Measurements from ENCODE around the gene PLEKHM3.

DNA sequence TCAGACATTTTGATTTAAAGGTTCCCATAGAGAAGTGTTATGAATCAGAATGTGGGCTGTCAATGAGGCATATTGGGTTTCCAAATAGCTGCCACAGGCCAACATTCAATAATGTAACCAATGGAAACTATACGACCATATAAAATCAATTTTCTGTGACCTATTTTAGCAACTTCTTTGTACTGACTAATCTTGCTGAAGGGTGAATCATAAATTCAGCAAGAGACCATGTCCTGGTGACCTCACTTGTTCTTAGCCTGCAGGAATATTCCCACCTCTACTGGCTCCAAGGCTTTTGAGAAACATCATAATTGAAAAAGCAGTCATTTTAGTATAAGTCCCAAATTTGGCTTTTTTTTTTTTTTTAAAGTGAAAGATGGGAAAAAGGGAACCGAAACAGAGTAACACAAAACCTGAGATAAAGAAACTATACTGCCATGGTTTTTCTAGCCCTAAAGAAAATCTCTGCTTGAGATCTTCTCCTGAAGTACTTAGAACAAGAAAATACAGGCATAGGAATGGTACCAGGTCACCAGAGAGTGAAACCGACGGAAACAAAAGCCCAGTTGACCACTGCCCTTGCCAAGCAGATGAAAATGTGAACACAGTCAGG is 32.1 kb downstream of the PLEKHM3 start:
- TF ChIP-seq, protein P1, sequence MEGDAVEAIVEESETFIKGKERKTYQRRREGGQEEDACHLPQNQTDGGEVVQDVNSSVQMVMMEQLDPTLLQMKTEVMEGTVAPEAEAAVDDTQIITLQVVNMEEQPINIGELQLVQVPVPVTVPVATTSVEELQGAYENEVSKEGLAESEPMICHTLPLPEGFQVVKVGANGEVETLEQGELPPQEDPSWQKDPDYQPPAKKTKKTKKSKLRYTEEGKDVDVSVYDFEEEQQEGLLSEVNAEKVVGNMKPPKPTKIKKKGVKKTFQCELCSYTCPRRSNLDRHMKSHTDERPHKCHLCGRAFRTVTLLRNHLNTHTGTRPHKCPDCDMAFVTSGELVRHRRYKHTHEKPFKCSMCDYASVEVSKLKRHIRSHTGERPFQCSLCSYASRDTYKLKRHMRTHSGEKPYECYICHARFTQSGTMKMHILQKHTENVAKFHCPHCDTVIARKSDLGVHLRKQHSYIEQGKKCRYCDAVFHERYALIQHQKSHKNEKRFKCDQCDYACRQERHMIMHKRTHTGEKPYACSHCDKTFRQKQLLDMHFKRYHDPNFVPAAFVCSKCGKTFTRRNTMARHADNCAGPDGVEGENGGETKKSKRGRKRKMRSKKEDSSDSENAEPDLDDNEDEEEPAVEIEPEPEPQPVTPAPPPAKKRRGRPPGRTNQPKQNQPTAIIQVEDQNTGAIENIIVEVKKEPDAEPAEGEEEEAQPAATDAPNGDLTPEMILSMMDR (IDR thresholded peaks at IDR 0.05; ENCODE audit: insufficient read depth, low read length), result no peak
- TF ChIP-seq, protein P2, sequence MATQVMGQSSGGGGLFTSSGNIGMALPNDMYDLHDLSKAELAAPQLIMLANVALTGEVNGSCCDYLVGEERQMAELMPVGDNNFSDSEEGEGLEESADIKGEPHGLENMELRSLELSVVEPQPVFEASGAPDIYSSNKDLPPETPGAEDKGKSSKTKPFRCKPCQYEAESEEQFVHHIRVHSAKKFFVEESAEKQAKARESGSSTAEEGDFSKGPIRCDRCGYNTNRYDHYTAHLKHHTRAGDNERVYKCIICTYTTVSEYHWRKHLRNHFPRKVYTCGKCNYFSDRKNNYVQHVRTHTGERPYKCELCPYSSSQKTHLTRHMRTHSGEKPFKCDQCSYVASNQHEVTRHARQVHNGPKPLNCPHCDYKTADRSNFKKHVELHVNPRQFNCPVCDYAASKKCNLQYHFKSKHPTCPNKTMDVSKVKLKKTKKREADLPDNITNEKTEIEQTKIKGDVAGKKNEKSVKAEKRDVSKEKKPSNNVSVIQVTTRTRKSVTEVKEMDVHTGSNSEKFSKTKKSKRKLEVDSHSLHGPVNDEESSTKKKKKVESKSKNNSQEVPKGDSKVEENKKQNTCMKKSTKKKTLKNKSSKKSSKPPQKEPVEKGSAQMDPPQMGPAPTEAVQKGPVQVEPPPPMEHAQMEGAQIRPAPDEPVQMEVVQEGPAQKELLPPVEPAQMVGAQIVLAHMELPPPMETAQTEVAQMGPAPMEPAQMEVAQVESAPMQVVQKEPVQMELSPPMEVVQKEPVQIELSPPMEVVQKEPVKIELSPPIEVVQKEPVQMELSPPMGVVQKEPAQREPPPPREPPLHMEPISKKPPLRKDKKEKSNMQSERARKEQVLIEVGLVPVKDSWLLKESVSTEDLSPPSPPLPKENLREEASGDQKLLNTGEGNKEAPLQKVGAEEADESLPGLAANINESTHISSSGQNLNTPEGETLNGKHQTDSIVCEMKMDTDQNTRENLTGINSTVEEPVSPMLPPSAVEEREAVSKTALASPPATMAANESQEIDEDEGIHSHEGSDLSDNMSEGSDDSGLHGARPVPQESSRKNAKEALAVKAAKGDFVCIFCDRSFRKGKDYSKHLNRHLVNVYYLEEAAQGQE (IDR thresholded peaks at IDR 0.05; ENCODE audit: insufficient replicate concordance, low read depth), result no peak
- no peak for TF ChIP-seq POLR2AphosphoS5 (IDR thresholded peaks at IDR 0.05; ENCODE audit: low read depth)
- no peak for TF ChIP-seq GABPA (IDR thresholded peaks at IDR 0.05; ENCODE audit: low read depth)
- TF ChIP-seq SPI1 (IDR thresholded peaks at IDR 0.05; ENCODE audit: borderline replicate concordance, low read depth), result no peak
